Stimulated activated CD4-positive, alpha-beta T cell treated with anti-CD3 and anti-CD28 coated beads, Interleukin-2, amount 100 ng/mL, for 4 hours (primary cell): ENCODE results near the gene ATG16L2.

Experiments used
- DNase-seq: peaks from one replicate; pipeline ENCODE4 v3.0.0-alpha.2; 2020; ENCODE audit warnings: low read depth

ATG16L2 gene

GRCh38 chr11:72814286-72815109, at the start of gene ATG16L2:
TSS of gene ATG16L2 (plus strand) at chr11:72814411. CDS start at chr11:72814446, 35 bp downstream.
- peak; percentile 82 for DNase-seq

DNA sequence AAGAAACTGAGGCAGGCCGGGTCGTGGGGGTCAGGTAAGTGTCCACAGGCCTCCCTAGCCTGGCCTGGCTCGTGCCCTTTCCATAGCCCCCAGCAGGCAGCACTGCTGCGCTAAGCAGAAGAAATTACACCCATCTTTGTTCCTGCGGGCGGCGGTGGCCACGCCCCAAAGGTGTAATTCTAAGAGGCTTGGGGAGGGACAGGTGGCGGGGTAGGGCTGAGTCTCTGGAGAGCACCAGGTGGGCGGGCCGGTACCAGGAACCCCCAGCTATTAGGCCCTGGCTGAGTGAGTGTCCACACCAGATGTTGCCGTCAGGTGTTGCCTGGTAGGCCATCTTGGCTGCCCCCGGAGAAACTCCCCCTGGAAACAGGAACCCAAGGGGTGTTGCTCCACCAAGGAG, 49.7 kb upstream of the ATG16L2 start:
- no peak for DNase-seq

DNA sequence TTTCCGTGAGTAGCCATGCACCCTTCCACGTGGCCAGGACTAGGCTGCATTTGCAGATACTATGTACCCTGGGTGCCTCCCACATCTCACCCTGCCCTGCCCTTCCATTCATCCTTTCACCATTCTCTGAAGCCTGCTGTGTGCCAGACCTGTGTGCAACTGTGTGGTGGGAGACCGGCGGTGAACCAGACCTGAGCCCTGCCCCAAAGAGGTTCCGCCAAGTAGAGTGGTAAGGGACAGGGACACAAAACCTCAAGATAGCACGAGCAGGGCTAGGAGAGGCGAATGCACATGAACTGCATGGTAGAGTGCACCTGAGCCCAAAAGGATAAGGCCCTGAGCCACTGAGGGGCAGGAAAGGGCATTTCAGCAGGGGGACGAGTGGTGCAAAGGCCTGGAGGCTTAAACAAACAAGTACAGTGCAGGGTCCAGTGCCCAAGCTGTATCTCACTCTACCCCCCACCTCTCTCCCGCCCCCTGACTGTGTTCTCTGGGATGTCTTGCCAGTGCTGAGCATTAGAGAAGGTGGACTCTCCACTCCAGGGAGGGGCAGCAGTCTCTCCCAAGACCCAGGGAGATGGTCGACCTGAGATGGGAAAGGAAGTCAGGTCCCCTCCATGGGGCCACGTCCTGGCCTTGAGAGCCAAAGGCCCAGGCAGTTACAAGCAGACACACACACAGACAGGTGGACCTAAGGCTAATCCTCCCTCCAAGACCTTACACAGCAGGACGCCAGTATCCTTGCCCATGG, 47.9 kb upstream of the ATG16L2 start:
- DNase-seq, result no peak

- no peak for DNase-seq
Observed at GRCh38 chr11:72767203-72768062, 46.8 kb upstream of the ATG16L2 start.

GRCh38 chr11:72768581-72768980, 45.6 kb upstream of the ATG16L2 start:
- no peak for DNase-seq

DNA sequence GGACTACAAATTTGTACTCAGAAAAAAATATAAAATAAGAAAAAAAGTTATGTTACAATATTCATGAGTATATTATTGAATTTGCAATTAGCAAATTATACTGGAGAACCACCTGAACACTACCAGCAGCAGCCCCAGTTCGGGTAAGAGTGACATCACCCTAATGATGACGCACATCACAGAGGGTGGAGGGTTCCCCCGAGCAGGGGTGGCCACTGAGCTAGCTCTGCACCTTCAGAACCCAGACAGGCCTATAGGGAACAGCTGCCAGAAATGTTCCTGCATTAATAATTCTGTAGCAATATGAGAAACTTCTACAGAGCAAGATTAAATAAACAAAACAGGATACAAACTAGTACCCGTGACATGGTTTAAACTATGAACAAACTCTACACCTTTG, 44.5 kb upstream of the ATG16L2 start:
- DNase-seq, result no peak

DNA sequence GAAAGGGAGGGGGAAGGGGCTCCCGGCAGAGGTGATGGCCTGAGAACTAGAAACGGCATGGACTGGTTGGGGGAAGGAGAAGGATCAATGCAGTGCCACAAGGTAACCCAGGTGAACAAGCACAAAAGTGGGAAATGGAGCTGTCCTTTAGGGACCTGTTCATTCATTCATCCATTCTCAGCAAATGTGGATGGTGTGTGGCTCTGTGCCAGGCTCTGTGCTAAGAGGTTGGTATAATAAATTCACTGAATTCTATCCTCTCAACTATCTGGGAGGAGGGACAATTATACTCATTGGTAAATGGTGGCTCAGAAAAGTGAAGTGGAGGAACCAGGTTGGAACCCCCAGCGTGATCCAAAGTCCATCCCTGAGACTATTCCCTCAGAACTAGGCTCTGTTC, 43.4 kb upstream of the ATG16L2 start:
- DNase-seq, result no peak

DNA sequence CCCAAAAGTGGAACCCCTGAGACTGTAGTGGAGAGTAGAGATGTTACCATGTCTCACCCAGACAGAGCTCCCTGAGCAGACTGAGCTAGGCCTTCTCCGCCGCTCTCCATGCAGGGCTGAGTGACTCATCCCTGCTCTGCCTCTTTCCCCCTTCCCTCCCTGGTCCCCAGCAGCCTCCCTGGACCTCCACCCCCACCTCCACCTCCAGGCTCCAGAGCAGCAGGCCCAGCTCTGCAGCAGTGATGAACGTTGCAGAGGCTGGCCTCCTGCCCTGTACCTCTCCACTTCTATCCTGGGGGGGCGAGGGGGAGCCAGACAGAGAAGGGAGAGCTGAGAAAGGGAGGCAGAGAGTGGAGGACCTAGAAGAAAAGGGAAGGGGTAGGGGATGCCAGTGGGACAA, 42.7 kb upstream of the ATG16L2 start:
- no peak for DNase-seq

GRCh38 chr11:72772059-72772458, 42.2 kb upstream of the ATG16L2 start:
- DNase-seq, result no peak

GRCh38 chr11:72773291-72773690, 40.9 kb upstream of the ATG16L2 start:
- no peak for DNase-seq

- no peak for DNase-seq
Observed at GRCh38 chr11:72773696-72774095, 40.5 kb upstream of the ATG16L2 start.

GRCh38 chr11:72774499-72774898, 39.7 kb upstream of the ATG16L2 start:
- no peak for DNase-seq

DNA sequence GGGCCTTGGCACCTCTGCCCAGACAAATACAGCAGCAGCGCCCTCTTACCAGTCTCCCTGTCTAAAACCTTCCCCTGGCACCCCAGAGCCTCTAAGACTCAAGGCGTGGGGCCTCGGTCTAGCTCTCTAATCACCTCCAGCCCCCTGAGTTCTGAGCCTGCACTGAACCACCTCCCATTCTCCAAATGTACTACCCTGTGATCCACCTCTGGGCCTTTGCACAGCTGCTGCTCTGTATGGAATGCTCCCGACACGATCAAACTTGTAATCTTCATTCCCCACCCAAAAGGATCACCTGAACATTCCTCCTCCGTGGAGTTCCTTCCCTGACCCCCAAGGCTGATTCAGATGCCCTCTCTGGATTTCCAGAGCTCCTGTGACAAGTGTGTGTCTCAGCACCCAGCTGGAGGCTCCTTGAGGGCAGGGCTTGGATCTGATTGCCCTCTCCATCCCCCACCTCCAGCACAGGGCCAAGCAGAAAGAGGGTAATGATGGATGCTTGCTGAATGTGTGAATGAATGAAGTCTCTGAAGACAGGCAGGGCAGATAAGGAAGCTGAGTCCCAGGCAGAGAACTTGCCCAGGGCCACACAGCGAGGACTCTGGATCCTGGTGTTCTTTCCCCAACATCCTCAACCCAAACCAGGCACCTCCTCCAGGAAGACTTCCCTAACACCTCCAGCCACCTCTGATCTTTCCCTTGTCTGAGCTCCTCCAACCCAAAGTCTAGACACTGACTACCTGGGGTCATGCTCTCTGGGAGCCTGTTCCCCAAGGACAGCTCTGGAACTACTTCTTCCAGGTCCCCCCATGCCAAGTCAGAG, 38.7 kb upstream of the ATG16L2 start:
- DNase-seq, result no peak

- no peak for DNase-seq
Observed at GRCh38 chr11:72776117-72776843, 37.9 kb upstream of the ATG16L2 start.

- DNase-seq, result no peak
Observed at GRCh38 chr11:72776844-72777754, 37.1 kb upstream of the ATG16L2 start.

GRCh38 chr11:72777755-72778278, 36.4 kb upstream of the ATG16L2 start:
- no peak for DNase-seq

- DNase-seq, result no peak
Observed at GRCh38 chr11:72778535-72779494, 35.4 kb upstream of the ATG16L2 start.

- no peak for DNase-seq
Observed at GRCh38 chr11:72779495-72780128, 34.6 kb upstream of the ATG16L2 start.
